Measurements from ENCODE around the gene SOX1.

SOX1 gene

GRCh38 chr13:112113851-112114250 lies 46.9 kb downstream of the SOX1 start:
- CTCF ChIA-PET: no interaction called here
- TF ChIP-seq TARDBP (IDR thresholded peaks at IDR 0.05) (no peak), ARNT (IDR thresholded peaks at IDR 0.05) (no peak)
- no peak for DNase-seq (ENCODE audit: extremely low spot score)
- POLR2A ChIA-PET: no interaction called here

- POLR2A ChIA-PET: no interaction called here
- no peak for DNase-seq (ENCODE audit: extremely low spot score)
- CTCF ChIA-PET: no interaction called here
- TF ChIP-seq FOXM1 (IDR thresholded peaks at IDR 0.05; ENCODE audit: borderline replicate concordance): no peak
- no peak for TF ChIP-seq TARDBP (IDR thresholded peaks at IDR 0.05)
- TF ChIP-seq L3MBTL2 (conservative IDR thresholded peaks at IDR 0.05): no peak
- no peak for TF ChIP-seq SP1 (IDR thresholded peaks at IDR 0.05)
- TF ChIP-seq ARNT (IDR thresholded peaks at IDR 0.05): no peak
- TF ChIP-seq, protein P1, sequence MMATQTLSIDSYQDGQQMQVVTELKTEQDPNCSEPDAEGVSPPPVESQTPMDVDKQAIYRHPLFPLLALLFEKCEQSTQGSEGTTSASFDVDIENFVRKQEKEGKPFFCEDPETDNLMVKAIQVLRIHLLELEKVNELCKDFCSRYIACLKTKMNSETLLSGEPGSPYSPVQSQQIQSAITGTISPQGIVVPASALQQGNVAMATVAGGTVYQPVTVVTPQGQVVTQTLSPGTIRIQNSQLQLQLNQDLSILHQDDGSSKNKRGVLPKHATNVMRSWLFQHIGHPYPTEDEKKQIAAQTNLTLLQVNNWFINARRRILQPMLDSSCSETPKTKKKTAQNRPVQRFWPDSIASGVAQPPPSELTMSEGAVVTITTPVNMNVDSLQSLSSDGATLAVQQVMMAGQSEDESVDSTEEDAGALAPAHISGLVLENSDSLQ (IDR thresholded peaks at IDR 0.05): no peak
- TF ChIP-seq HDGF (IDR thresholded peaks at IDR 0.05; ENCODE audit: borderline replicate concordance): no peak
- no peak for TF ChIP-seq CTBP1 (IDR thresholded peaks at IDR 0.05; ENCODE audit: borderline replicate concordance)
- TF ChIP-seq LEF1 (IDR thresholded peaks at IDR 0.05; ENCODE audit: borderline replicate concordance): no peak
- TF ChIP-seq BHLHE40 (IDR thresholded peaks at IDR 0.05; ENCODE audit: borderline replicate concordance): no peak
Measured at GRCh38 chr13:112114391-112114790, 47.4 kb downstream of the SOX1 start.

DNA sequence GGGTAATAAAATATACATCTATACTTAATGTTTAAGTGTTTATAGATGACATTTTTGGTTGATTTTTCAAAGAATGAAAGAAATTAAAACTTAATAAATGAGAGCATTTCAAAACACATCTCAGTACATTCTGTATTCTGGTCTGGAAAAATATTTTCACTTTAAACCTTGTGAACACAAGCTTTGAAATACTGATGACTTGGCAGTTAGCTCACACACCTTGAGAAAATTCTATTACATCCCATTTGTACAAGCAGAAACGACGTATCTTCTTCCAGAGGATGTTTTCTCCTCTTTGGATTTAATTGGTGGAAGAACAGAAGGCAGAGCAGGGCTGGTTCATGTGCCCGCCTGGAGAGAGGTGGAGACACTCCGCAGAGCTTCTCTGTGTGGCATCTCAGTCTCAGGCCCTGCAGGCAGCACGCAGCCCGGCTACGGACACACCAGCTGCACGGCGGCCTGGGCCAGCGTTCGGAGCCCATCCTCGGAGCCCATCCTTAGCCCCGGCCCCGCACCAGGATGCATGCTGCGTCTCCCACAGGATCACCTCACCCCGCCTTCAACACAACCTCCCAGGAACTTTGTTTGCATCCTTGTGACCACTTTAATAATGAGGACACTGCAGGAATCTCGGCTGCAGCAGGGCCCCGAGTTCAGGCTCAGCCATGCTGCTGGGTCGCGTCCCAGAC lies 48.6 kb downstream of the SOX1 start:
- no peak for TF ChIP-seq ELF4 (IDR thresholded peaks at IDR 0.05)
- TF ChIP-seq FOXM1 (IDR thresholded peaks at IDR 0.05; ENCODE audit: borderline replicate concordance): no peak
- no peak for TF ChIP-seq FOXA1 (IDR thresholded peaks at IDR 0.05)
- no peak for TF ChIP-seq ARNT (IDR thresholded peaks at IDR 0.05)
- TF ChIP-seq ZNF384 (IDR thresholded peaks at IDR 0.05): no peak
- TF ChIP-seq SUZ12 (IDR thresholded peaks at IDR 0.05): no peak
- TF ChIP-seq NFRKB (IDR thresholded peaks at IDR 0.05): no peak
- no peak for TF ChIP-seq LEF1 (IDR thresholded peaks at IDR 0.05; ENCODE audit: borderline replicate concordance)
- TF ChIP-seq SP1 (IDR thresholded peaks at IDR 0.05): no peak
- TF ChIP-seq L3MBTL2 (conservative IDR thresholded peaks at IDR 0.05): no peak
- no peak for TF ChIP-seq CTBP1 (IDR thresholded peaks at IDR 0.05; ENCODE audit: borderline replicate concordance)
- no peak for TF ChIP-seq TARDBP (IDR thresholded peaks at IDR 0.05)
- no peak for TF ChIP-seq BHLHE40 (IDR thresholded peaks at IDR 0.05; ENCODE audit: borderline replicate concordance)
- DNase-seq (ENCODE audit: extremely low spot score): no peak
- POLR2A ChIA-PET: no interaction called here
- CTCF ChIA-PET: no interaction called here

DNA sequence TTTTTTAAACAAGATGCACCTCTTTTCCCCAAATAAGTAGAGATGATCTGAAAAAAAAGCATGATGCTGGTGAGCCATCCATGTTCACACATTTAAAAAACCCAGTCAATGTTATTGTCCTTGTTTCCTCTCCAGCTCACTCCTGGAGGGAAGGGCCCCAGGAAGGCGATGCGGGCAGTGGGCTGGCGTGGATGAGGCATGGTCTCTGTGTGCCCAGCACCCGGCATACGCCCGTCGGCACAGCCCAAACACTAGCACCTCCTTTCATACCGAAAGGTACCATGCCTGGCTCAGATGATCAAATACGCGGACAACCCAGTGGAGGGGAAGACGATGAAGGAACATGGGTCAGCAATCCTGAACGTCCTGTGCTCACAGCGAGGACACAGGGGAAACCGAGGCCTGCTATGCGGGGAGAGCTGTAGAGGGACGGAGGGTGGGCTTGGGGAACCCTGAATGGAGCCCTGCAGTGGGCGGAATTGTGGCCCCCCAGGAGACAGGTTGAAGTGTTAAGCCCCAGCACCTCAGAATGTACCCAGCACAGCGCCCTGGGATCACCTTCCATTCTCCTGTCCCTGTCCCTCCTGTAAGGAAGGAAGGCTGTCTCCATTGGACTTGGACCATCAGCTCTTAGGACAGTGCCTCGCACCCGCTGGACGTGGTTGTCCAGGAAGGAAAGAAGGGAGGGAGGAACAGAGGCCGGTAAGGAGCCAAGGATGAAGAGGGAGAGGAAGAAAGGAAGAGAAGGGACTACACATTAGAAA lies 49.4 kb downstream of the SOX1 start:
- DNase-seq (ENCODE audit: extremely low spot score): no peak
- TF ChIP-seq SUZ12 (IDR thresholded peaks at IDR 0.05): no peak
- no peak for TF ChIP-seq L3MBTL2 (conservative IDR thresholded peaks at IDR 0.05)
- no peak for TF ChIP-seq FOXA1 (IDR thresholded peaks at IDR 0.05)
- no peak for TF ChIP-seq SP1 (IDR thresholded peaks at IDR 0.05)
- no peak for TF ChIP-seq TARDBP (IDR thresholded peaks at IDR 0.05)
- no peak for TF ChIP-seq CTBP1 (IDR thresholded peaks at IDR 0.05; ENCODE audit: borderline replicate concordance)
- no peak for TF ChIP-seq BHLHE40 (IDR thresholded peaks at IDR 0.05; ENCODE audit: borderline replicate concordance)
- no peak for TF ChIP-seq HDGF (IDR thresholded peaks at IDR 0.05; ENCODE audit: borderline replicate concordance)
- no peak for TF ChIP-seq NFRKB (IDR thresholded peaks at IDR 0.05)
- no peak for TF ChIP-seq ELF4 (IDR thresholded peaks at IDR 0.05)
- TF ChIP-seq FOXM1 (IDR thresholded peaks at IDR 0.05; ENCODE audit: borderline replicate concordance): no peak
- TF ChIP-seq FOXK2 (IDR thresholded peaks at IDR 0.05): no peak
- CTCF ChIA-PET: no interaction called here
- POLR2A ChIA-PET: no interaction called here

DNA sequence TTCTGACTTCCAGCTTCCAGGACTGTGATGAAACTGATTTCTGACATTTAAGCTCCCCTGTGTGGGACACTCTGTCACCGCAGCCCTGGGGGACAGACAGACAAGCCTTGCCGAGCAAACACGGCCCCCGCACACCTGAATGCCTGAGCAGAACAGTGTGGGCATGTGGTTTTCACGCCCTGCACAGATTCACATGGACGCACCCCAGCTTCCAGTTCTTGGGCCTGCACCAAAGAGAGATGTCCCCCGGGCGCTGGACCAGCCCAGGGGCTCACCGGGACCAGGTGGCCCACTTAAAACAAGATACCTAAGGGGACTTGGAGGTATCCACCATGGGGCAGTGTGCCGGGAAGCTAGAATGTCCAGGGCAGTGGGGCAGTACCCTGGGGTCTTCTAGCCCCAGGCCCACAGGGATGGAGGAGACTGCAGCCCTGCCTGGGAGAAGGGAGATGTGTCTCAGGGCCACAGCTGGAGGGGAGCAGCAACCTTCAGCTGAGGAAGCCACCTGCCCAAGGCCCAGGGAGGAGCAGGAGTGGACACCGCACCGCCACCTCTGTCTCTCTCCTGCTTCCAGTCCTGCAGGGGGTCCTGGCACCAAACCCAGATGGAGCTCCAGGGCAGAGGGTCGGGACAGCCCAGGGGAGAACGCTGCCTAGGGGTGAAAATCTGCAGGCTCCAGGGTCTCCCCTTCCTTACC lies 50.5 kb downstream of the SOX1 start:
- TF ChIP-seq NFRKB (IDR thresholded peaks at IDR 0.05) (no peak), BHLHE40 (IDR thresholded peaks at IDR 0.05; ENCODE audit: borderline replicate concordance) (no peak), FOXK2 (IDR thresholded peaks at IDR 0.05) (no peak), FOXA1 (IDR thresholded peaks at IDR 0.05) (no peak), ARNT (IDR thresholded peaks at IDR 0.05) (no peak), LEF1 (IDR thresholded peaks at IDR 0.05; ENCODE audit: borderline replicate concordance) (no peak), SUZ12 (IDR thresholded peaks at IDR 0.05) (no peak), SP1 (IDR thresholded peaks at IDR 0.05) (no peak), ZNF384 (IDR thresholded peaks at IDR 0.05) (no peak), L3MBTL2 (conservative IDR thresholded peaks at IDR 0.05) (no peak), CTBP1 (IDR thresholded peaks at IDR 0.05; ENCODE audit: borderline replicate concordance) (no peak), TARDBP (IDR thresholded peaks at IDR 0.05) (no peak), ELF4 (IDR thresholded peaks at IDR 0.05) (no peak), FOXM1 (IDR thresholded peaks at IDR 0.05; ENCODE audit: borderline replicate concordance) (no peak), HDGF (IDR thresholded peaks at IDR 0.05; ENCODE audit: borderline replicate concordance) (no peak)
- TF ChIP-seq, protein P1 (IDR thresholded peaks at IDR 0.05): no peak
- DNase-seq (ENCODE audit: extremely low spot score): no peak
- POLR2A ChIA-PET: no interaction called here
- CTCF ChIA-PET: no interaction called here

DNA sequence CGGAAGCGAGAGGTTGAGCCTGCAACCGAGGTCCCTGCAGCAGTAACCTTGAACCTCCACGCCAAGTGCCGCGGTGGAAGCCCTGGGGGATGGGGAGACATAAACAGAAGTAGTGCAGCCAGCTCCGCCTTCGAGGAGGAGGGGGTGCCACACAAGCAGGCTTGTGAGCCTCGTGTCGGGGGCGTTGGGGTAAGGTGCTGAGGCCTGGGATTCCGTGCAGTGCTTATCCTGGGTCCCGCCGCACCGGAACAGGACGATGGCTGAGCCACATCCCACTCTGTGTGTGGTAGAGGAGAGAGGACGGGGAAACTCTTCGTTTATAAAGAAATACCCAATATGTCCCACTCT lies 51.0 kb downstream of the SOX1 start:
- DNase-seq (ENCODE audit: extremely low spot score): no peak
- CTCF ChIA-PET: no interaction called here
- POLR2A ChIA-PET: no interaction called here
- TF ChIP-seq ELF4 (IDR thresholded peaks at IDR 0.05) (no peak), ARNT (IDR thresholded peaks at IDR 0.05) (no peak)

All from HEK293T (cell line).